Neural cell (in vitro differentiated cells): ENCODE data around the gene GPR84.

ENCODE experiments used
- CTCF ChIP-seq: fragments of 450-650 bp; IDR thresholded peaks from 2 replicates; pipeline ENCODE4 v1.5.1; 2014; ENCODE audit warnings: antibody characterized with exemption, mild to moderate bottlenecking, moderate library complexity; ENCODE audit not compliant: poor library complexity, severe bottlenecking
- REST ChIP-seq: IDR thresholded peaks from 2 replicates; pipeline ENCODE4 v1.6.1; 2012; ENCODE audit warnings: borderline replicate concordance

- TF ChIP-seq REST (no peak), CTCF (no peak)
Measured at GRCh38 chr12:54377007-54377406, 12.7 kb upstream of the GPR84 start.
